ENCODE results near the gene DNAH2. TPM values are rescaled to one million over a fixed set of nuclear protein-coding genes. Genes with fewer than 3 reads are reported as not detected.

The DNAH2 gene
- total and polyA plus RNA-seq, 9 of the 15 experiments (the other 6 are each of a cell fraction or from before 2014, with no cell fraction given): 0.03 TPM; not detected in 8

DNA sequence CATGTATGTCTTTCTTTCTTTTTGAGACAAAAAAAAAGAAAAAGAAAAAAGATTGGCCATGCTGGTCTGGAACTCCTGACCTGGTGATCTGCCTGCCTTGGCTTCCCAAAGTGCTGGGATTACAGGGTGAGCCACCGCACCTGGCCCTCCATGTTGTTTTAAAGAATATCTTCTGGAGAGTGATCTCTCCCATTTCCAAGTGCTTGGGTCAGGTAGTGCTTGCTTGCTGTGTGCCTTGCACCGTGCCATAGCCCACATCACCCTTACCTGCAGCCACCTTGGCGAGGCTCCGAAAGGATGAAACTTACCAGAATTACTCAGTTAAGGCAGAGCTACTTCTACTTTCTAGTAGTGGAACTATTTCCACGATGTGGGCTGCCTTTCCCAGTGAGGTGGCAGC lies 97.4 kb downstream of the DNAH2 start (continued):
- TF ChIP-seq CHAMP1 (IDR thresholded peaks at IDR 0.05) (no peak), BACH1 (tag; IDR thresholded peaks at IDR 0.05) (no peak)

DNA sequence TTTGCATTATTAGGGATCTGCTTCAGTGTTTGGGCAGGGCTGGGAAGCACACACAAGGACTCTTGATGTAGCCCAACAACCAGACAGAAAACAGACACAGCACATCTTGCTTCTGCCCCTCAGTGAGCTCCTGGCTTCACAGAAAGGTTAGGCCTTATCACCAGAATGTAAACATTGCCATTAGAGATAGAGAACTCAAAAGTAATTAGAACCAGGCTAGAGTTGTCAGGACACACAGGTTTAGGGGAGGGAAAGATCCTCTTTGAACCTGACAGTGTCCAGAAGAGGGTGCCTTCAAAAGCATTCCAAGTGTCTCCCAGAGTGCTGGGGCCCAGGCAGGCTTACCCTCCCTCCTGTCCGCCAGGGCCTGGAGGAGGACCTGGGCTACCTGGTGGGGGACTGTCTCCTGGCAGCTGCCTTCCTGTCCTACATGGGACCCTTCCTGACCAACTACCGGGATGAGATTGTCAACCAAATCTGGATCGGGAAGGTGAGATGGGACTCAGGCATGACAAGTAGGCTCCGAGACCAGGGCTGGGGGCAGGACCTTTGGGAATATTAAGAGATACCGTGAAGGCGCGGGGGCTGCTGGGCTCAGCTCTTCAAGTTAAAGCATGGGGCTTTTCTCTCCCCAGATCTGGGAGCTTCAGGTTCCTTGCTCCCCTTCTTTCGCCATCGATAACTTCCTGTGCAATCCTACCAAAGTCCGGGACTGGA lies 99.5 kb downstream of the DNAH2 start:
- POLR2A ChIA-PET: interaction anchor here (0.6 to 1.4 kb wide), 4 partner anchors 8 to 35 kb away, joined by 3 to 6 read pairs (median 3); no protein-coding TSS in a partner anchor
- peaks cover 15 to 61% of the 10 kb centered on the region in 2 experiments for H3K27me3 ChIP-seq (ENCODE audit: control insufficient read depth in 2 of 2, insufficient read depth in 2 of 2, low read length in 2 of 2)
- H3K4me1 ChIP-seq (replicated peaks in 1 of 2; ENCODE audit: control insufficient read depth in 2 of 2, insufficient read depth in 2 of 2, low read length in 2 of 2): no peaks in the 10 kb centered on the region; a peak in 1 of 5 replicates
- FAIRE-seq (no peak), ATAC-seq (no peak), DNase-seq (ENCODE audit: extremely low read depth in 1 of 4, low spot score in 3 of 4) (no peak)
- no peaks in the 10 kb centered on the region for H3K36me3 ChIP-seq (ENCODE audit: control insufficient read depth, insufficient read depth, low read length)
- intact Hi-C loops (cut with micrococcal nuclease): no loop called here
- no peak overlapping the region for H3K4me3 ChIP-seq
- H2AFZ ChIP-seq (ENCODE audit: low read depth, low read length): no peak overlapping the region
- no peak overlapping the region for H3K9ac ChIP-seq (ENCODE audit: insufficient read depth in 1 of 2, low read depth in 2 of 2, low read length in 2 of 2)
- no peaks in the 10 kb centered on the region; the same call in 1 of the 2 replicates for H4K20me1 ChIP-seq (replicated peaks; ENCODE audit: control insufficient read depth, insufficient read depth, low read length)
- 11% methylated on average over 7 of the region's 10 CpGs for WGBS (ENCODE audit: insufficient coverage, low coverage, missing lambda C conversion rate)
- H3K9me3 ChIP-seq (replicated peaks; ENCODE audit: control insufficient read depth, insufficient read depth, low read depth, low read length): no peaks in the 10 kb centered on the region
- no peak overlapping the region for H3K4me2 ChIP-seq (ENCODE audit: insufficient read depth, low read length)
- H3K79me2 ChIP-seq (ENCODE audit: control insufficient read depth, insufficient read depth, low read length): no peaks in the 10 kb centered on the region
- H3K27ac ChIP-seq (ENCODE audit: extremely low read depth, low read depth, low read length): no peak overlapping the region
- CTCF ChIA-PET (ENCODE audit: low intra/inter-chr PET ratio): no interaction called here
- no peaks in the 10 kb centered on the region for H3K9me1 ChIP-seq (ENCODE audit: control insufficient read depth, insufficient read depth, low read length)
- in situ Hi-C loops (cut with MboI): no loop called here
- no TSS peak for BruUV-seq (replicated peaks)
- no peak for TF ChIP-seq STAT6 (CRISPR knock-in tag; IDR thresholded peaks at IDR 0.05)
- TF ChIP-seq CTCFL (IDR thresholded peaks at IDR 0.05; ENCODE audit: borderline replicate concordance, insufficient read depth, low read depth, low read length, poor library complexity, severe bottlenecking): no peak
- TF ChIP-seq XRCC5 (IDR thresholded peaks at IDR 0.05; ENCODE audit: low read depth, low read length): no peak
- no peak for TF ChIP-seq ELF4 (CRISPR knock-in tag; IDR thresholded peaks at IDR 0.05)
- no peak for TF ChIP-seq FOXK2 (conservative IDR thresholded peaks at IDR 0.05 in 1 of 2, IDR thresholded peaks at IDR 0.05 in 1 of 2; ENCODE audit: low read depth in 2 of 2)
- TF ChIP-seq, protein P1, sequence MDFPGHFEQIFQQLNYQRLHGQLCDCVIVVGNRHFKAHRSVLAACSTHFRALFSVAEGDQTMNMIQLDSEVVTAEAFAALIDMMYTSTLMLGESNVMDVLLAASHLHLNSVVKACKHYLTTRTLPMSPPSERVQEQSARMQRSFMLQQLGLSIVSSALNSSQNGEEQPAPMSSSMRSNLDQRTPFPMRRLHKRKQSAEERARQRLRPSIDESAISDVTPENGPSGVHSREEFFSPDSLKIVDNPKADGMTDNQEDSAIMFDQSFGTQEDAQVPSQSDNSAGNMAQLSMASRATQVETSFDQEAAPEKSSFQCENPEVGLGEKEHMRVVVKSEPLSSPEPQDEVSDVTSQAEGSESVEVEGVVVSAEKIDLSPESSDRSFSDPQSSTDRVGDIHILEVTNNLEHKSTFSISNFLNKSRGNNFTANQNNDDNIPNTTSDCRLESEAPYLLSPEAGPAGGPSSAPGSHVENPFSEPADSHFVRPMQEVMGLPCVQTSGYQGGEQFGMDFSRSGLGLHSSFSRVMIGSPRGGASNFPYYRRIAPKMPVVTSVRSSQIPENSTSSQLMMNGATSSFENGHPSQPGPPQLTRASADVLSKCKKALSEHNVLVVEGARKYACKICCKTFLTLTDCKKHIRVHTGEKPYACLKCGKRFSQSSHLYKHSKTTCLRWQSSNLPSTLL (IDR thresholded peaks at IDR 0.05): no peak
- TF ChIP-seq, protein P2, sequence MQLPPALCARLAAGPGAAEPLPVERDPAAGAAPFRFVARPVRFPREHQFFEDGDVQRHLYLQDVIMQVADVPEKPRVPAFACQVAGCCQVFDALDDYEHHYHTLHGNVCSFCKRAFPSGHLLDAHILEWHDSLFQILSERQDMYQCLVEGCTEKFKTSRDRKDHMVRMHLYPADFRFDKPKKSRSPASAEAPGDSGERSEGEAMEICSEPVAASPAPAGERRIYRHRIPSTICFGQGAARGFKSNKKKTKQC (CRISPR knock-in tag; IDR thresholded peaks at IDR 0.05): no peak

Measured in K562 (cell line).